Ureter (tissue), 1 donor: ENCODE data around the gene SLC5A2. TPM values are rescaled to one million over a fixed set of nuclear protein-coding genes. Genes with fewer than 3 reads are reported as not detected.
"Not testable (repeated sequence)": the region's sequence is repeated elsewhere in the genome, so short reads cannot be mapped to it uniquely, and the experiment has no call there.

Source experiments
- DNase-seq: peaks from one replicate; pipeline ENCODE4 v3.0.0-alpha.2; 2020; ENCODE audit warnings: low spot score
- total RNA-seq: library from RNA; stranded (reverse); gene quantifications from one replicate; pipeline ENCODE4 v1.2.4, GENCODE V29; 2023
- donor health status: DM: yes; HTN: yes; CAD: no.

Gene SLC5A2
- not detected for total RNA-seq

GRCh38 chr16:31483081-31483480 lies at the start of gene SLC5A2:
TSS of gene SLC5A2 (plus strand) at chr16:31483123. CDS start at chr16:31483137, 14 bp downstream.
- no peak for DNase-seq

GRCh38 chr16:31435341-31436220 lies 47.3 kb upstream of the SLC5A2 start:
- no peak for DNase-seq

GRCh38 chr16:31436221-31437045 lies 46.5 kb upstream of the SLC5A2 start:
- no peak for DNase-seq

DNA sequence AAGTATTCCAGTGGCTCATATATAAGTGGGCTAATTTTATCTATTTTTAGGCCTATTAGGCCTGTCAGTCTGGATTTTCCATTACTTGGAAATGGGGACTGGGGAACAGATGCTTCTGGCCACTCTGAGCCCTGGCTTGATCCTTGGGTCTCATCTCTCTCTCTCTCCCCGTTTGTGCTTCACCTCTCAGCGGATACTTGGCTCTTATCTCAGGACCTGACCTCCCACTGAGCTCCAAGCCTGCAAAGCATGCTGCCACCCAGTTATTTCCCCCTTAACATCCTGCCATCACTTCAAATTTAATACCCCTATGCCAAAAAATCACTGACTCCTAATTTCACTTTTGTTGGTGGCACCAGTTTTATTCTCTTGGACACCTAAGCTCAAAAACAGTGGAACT lies 44.5 kb upstream of the SLC5A2 start:
- no peak for DNase-seq

- DNase-seq: not testable (repeated sequence)
These were observed 43.9 kb upstream of the SLC5A2 start for GRCh38 chr16:31439023-31439422.

- no peak for DNase-seq
These were observed 43.4 kb upstream of the SLC5A2 start for GRCh38 chr16:31439519-31439918.

GRCh38 chr16:31440516-31441184 lies 42.3 kb upstream of the SLC5A2 start:
- DNase-seq: no peak

DNA sequence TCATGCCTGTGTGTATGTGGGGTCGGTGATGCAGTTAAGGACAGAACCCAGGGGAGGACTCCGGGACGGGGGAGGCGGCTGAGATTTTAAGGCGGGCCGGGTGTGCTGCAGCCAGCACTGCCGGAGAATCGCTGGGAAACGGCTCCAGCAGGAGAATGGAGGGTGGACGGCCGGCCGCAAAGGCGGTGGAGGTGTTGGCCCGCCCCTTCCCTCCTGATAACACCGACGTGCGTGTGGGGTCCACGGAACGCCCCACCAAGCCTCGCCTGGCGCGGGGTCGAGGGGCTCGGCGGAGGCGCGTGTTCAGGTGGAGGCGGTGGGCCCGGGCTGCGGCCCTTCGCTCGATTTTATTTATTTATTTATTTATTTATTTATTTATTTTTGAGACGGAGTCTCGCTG lies 41.0 kb upstream of the SLC5A2 start:
- no peak for DNase-seq

GRCh38 chr16:31445931-31446330 lies 37.0 kb upstream of the SLC5A2 start:
- DNase-seq: not testable (repeated sequence)

GRCh38 chr16:31451201-31451600 lies 31.7 kb upstream of the SLC5A2 start:
- no peak for DNase-seq

GRCh38 chr16:31451681-31452351 lies 31.1 kb upstream of the SLC5A2 start:
- DNase-seq: peak; percentile 82

- no peak for DNase-seq
These were observed 30.3 kb upstream of the SLC5A2 start for GRCh38 chr16:31452631-31453106.

GRCh38 chr16:31453255-31454204 lies 29.4 kb upstream of the SLC5A2 start:
- DNase-seq: no peak

DNA sequence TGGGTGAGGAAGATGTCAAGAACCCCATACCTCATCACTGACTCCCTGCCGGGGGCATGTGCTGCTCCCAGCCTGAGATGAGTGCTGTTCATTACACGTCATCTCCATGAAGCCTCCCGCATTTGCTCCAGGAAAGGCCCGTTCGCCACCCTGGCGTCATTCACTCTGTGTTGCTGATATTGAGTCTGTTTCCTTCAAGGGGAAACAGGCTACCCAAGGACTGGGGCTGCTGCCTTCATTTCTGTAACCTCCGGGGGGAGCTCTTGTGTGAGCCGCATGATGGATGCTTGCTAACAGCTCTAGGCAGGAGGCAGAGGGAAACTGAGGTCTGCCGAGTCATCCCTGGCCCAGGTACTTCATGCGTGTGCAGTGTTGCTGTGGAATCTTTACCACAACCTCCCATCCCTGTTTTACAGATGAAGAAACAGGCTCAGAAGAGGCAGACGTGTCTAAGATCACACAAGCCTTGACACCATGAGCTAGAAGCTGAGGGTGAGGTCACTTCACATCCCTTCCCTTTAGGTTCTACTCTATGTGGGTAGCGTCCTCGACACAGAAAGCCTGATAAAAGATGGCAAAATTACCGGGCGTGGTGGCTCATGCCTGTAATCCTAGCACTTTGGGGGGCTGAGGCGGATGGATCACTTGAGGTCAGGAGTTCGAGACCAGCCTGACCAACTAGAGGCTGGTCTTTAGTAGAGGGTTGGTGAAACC lies 27.2 kb upstream of the SLC5A2 start:
- no peak for DNase-seq

GRCh38 chr16:31456988-31457360 lies 25.9 kb upstream of the SLC5A2 start:
- no peak for DNase-seq

DNA sequence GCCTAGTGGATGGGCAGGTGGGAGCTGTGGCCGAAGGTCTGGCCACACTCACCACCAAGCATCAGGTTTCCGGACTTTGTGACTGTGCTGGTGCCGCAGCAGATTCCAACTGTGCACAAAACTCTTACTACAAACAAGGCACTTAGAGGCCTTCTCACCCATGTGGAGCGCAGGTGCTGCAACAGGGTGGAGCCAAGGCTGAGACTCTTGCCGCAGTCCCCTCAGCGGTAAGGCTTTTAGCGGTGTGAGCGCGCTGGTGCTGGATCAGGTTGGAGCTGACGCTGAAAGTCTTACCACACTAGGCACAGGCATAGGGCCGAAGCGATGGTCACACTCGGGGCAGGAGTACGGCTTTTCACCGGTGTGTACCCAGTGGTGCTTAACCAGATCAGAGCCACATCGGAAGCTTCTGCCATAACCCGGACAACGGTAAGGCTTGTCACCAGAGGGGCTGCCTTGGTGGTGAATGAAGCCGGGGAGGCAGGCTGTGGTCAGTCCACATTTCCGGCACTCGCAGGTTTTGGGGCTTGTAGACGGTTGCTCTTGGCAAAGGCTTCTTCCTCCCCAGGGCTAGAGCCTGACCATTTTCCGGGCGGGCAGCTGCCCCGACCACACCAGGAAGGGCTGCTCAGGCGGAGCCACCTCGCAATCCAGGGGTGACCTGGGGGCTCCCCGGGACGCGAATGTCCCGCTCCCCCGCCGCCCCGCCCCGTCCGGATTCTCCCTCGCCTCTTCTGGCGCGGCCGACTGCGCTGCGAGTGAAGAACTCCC lies 24.7 kb upstream of the SLC5A2 start:
- no peak for DNase-seq

GRCh38 chr16:31458844-31459686 lies 23.9 kb upstream of the SLC5A2 start, which contains the start of gene ARMC5:
TSS of gene ARMC5 (plus strand) at chr16:31459501. CDS start at chr16:31459525, 24 bp downstream.
- DNase-seq: peak; percentile 98
